ENCODE data around the gene ACTA2.

Gene ACTA2

DNA sequence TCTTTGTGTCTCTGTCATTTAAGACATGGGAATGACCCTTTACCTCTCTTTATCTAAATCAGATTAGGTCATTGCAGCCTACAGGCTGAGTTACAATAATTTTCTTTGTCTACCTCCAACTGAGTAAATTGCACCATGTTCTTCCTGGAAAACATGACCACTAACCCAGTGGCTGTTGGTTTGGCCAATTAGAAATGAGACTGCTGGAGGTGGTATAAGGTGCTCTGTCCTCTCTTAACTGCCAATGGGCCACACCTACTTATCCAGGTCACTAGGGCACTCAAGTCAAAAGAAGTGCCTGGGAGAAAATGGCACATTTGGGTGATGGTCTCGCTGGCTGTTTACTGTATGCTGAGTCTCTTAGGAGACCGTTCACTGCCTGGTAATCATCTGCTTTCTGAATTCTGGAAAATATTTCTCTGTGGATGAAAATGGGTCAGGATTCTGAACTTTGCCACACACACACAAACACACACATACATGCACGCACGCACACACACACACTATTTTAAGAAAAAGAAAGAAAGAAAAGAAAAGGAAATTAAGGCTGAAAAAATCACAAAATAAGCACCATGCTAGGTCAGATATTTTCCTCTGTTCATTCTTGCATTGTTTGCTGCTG, 56.1 kb downstream of the ACTA2 start:
- TF ChIP-seq, protein P1, sequence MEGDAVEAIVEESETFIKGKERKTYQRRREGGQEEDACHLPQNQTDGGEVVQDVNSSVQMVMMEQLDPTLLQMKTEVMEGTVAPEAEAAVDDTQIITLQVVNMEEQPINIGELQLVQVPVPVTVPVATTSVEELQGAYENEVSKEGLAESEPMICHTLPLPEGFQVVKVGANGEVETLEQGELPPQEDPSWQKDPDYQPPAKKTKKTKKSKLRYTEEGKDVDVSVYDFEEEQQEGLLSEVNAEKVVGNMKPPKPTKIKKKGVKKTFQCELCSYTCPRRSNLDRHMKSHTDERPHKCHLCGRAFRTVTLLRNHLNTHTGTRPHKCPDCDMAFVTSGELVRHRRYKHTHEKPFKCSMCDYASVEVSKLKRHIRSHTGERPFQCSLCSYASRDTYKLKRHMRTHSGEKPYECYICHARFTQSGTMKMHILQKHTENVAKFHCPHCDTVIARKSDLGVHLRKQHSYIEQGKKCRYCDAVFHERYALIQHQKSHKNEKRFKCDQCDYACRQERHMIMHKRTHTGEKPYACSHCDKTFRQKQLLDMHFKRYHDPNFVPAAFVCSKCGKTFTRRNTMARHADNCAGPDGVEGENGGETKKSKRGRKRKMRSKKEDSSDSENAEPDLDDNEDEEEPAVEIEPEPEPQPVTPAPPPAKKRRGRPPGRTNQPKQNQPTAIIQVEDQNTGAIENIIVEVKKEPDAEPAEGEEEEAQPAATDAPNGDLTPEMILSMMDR (IDR thresholded peaks at IDR 0.05; ENCODE audit: low read depth, low read length): no peak
- no peak for DNase-seq (ENCODE audit: extremely low read depth, low read depth)

DNA sequence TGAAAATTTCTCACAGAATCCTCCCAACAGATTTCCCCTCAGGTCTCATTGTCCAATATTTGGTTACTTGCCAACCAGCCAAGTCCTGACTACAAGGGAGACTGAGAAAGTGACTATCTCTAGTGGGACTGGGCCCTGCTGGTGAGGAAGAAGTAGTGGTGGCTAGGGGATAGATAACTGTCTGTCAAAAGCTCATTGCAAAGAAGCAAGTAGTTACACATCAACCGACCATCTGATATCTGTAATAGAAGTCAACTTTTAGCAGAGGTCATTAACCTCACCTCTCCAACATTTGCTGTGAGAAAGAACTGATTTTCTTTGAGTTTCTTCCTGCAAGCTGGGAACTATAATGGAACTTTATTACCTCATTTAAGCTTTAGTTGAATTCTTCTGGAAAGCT, 57.3 kb downstream of the ACTA2 start:
- TF ChIP-seq, protein P1 (IDR thresholded peaks at IDR 0.05; ENCODE audit: low read depth, low read length): no peak
- DNase-seq (ENCODE audit: extremely low read depth, low read depth): no peak

DNA sequence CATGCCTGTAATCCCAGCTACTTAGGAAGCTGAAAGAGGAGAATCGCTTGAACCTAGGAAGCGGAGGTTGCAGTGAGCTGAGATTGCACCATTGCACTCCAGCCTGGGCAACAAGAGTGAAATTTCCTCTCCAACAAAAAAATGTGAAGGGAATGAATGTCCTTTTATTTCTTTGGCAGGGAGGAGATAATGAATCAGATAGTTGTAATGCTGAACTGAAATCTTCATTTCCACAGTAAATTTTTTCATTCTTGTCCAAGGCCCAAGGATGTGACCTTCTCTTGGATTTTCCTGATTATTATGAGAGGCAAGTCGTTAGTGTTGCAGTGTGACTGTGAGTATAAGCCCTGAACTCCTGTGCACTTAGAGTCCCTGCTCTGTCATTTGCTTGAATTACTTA, 59.0 kb downstream of the ACTA2 start:
- TF ChIP-seq, protein P1 (IDR thresholded peaks at IDR 0.05; ENCODE audit: low read depth, low read length): no peak
- DNase-seq (ENCODE audit: extremely low read depth, low read depth): no peak

DNA sequence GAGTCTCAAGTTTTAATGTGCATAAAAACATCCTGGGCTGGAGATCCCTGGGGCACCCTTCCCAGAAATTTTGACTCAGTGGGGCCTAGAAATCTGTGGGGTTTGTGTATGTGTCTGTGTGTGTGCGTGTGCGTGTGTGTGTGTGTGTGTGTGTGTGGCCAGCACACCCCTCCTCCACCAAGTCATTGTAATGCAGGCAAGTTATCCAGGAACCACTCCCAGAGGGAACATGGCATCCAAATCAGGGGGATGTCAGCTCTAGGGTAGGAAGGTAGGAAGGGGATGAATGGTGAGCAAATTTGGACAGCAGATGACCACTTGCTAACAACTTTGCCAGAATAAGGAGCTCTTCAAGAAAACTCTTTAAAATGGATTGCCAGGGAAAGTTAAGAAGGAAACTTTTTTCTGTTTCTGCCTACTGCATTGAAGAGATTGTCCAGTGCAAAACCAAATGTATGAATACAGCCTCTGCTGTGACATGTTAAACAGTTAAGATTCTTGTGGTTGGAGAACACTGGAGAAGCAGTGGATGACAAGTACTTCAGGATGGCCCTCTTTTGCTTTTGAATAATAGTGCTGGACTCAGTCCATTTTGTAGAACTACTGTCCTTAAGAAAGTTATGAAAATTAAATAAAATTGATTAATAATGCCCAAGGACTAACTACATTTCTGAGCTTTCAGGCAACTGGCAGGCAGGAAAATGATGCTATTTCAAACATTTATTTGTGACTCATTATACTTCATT, 60.2 kb downstream of the ACTA2 start:
- TF ChIP-seq, protein P1 (IDR thresholded peaks at IDR 0.05; ENCODE audit: low read depth, low read length): no peak
- DNase-seq (ENCODE audit: extremely low read depth, low read depth): no peak

DNA sequence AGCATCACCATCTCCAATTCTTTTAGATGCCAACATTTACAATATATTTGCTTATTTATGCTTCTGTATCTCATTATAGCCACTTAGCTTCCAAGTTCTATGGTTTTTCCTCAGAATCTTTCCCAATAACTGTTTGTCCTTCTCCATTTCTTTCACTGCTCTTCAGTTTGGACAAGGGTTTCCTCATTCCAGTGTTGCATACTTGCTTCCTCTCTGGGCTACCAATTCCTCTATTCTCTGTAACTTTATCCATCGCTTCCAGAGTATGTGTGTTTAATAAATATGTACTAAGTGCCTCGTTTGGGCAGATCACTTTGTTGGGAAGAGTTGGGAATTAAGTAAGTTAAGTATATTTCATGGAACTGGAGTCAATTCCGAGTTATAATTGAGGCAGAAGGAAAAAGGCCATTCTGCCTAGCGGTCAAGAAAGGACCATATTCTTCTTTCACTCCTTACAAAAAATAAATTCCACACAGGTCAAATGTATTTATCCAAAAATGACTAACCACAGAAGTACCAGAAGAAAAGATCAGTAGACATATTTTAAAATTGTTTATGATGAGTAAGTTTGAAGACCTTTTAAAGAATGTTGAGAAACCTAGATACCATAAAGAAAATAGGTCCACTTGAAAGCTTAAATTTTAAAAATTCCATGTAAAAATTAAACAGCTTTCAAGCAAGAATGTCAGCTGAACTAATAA, 61.7 kb downstream of the ACTA2 start:
- TF ChIP-seq, protein P1 (IDR thresholded peaks at IDR 0.05; ENCODE audit: low read depth, low read length): no peak
- DNase-seq (ENCODE audit: extremely low read depth, low read depth): no peak

DNA sequence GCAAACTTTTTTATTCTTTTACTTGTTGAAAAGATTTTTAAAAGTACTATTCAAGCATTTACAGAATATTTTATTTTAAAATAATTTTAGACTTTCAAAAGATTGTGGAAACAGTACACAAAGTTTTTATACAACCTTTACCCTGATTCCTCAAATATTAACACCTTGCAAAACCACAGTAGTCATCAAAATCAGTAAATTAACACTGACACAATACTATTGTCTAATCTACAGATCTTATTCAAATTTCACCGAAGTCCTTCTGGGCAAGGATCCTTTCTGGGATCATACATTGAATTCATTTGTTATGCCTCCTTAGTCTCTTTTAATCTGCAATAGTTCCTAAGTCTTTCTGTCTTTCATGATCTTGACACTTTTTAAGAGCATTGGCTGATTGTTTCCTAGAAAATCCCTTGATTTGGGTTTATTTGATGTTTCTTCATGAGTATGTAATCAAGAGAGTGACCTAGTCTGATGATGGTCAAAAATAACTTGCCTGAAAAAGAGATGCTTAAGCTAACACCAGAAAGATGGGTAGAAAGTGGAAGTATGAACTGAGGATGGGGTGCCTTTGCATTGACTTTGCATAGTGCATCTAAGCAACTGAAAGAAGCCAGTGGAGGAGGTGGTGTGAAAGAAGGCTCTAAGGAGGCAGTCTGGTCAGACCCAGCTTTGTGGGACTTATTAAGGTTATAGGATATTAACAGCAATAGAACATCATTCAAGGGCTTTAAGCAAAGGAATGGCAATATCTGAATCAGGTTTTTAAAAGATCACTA, 62.8 kb downstream of the ACTA2 start:
- DNase-seq (ENCODE audit: extremely low read depth, low read depth): no peak
- TF ChIP-seq, protein P1 (IDR thresholded peaks at IDR 0.05; ENCODE audit: low read depth, low read length): no peak
